Hematopoietic multipotent progenitor cell treated with erythropoietin and hydrocortisone succinate and interleukin-3 and kit ligand, for 6 days (in vitro differentiated cells): Measurements from ENCODE around the gene SLC4A8.
"Not testable (repeated sequence)": the region's sequence is repeated elsewhere in the genome, so short reads cannot be mapped to it uniquely, and the experiment has no call there.

Experiments
- DNase-seq: peaks from one replicate; pipeline ENCODE4 v3.0.0-alpha.2; 2015

The SLC4A8 gene

DNA sequence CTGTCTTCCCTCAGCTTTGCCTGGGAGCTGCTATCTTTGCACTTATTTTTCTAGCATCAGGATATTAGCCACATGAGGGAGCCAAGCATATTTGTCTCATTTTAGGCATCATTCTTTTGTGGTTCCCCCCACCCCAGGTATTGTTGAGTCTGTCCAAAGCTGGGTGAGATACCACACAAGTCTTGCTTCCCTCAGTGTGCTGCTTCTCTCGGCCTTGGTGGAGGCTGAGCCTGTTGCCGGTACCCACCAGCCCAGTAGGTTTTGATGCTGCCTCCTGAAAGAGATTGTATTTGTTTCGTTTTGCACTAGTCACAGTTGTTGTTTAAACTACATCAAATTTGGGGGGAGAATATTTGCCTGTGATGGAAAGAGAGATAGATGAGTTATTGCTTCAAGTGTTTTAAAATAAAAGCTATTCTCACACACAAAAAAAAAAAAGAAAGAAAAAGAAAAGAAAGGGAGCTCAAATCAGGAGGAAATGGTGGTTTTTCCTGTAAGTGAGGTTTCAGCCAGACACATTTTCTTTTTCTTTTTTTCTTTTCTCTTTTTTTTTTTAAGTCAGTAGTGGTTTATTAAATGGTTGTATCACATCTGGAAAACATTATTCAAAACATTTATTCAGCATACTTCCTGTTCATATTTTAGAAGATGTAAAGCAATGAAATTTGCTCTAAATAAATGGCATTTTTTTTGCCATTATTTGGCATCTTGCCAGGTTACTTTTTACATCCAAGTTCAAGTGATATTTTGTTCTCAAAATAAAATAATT, 58.5 kb downstream of the SLC4A8 start:
- no peak for DNase-seq

DNA sequence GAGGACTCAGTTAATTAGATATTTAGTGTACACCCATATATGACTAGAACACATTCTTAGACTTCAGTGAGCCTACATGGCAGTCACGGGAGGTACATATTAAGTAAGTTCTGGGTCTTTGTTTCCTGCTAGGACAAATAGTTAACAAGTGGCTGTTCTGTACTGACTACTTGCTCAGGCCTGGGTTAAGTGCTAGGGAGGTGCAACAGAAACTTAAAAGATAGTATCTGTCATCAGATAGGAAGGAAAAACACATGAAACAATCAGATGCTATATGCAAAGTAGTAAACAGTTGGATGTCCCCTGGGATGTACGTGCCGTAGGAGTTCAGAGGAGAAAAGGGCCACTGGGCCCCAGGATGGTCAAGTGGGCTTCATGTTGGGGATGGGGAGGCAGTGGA, 59.5 kb downstream of the SLC4A8 start:
- DNase-seq: no peak

DNA sequence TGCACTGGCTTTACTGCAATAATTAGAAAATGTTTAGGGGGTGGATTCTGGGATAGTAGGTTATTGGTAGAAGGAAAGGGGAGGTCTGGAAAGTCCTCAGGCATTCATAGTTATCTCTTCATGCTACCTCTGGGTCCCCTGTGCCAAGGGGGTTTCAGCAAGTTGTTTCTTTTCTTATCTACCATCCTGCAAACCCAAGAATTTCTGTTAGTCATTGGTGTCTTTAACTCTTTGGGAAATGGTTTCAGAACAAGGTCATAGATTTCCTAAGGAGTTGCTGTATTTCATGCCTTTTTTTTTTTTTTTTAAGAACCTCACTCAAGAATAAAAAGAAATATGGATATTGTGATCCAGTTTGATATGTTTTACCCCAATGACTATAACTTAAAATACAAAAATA, 63.6 kb downstream of the SLC4A8 start:
- DNase-seq: no peak

DNA sequence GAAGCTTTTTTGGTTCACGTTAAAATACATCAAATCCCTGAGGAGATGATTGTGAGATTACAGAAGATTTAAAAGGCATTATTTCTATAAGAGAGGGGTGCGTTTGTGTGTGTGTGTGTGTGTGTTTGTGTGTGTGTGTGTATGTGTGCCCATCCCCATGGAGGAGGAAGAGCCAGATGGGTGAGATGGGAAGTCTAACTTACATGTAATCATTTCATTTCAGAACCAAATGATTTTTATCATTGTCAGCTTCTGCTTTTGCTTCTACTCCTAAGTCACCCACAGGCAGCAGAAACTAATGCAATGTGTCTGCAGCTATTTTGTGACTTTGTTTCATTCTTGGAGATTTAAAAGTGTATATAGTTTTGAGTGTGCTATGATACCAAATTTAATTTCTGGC, 68.7 kb downstream of the SLC4A8 start:
- peak; percentile 45 for DNase-seq

DNA sequence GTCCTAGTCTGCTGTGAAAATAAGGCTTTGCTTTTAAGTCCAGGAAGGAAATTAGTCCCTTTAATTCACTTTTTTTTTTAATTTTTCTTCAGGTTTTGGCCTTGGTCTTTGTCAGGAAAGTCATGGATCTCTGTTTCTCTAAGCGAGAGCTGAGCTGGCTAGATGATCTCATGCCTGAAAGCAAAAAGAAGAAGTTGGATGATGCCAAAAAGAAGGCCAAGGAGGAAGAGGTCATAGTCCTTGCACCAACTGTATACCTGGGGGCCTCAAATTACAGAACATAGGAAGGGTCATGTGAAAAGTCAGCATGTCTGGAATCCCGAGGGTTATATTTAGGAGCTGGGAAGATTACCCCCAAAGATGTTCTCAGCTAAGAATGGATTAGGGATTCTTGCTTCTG, 72.3 kb downstream of the SLC4A8 start:
- DNase-seq: no peak

DNA sequence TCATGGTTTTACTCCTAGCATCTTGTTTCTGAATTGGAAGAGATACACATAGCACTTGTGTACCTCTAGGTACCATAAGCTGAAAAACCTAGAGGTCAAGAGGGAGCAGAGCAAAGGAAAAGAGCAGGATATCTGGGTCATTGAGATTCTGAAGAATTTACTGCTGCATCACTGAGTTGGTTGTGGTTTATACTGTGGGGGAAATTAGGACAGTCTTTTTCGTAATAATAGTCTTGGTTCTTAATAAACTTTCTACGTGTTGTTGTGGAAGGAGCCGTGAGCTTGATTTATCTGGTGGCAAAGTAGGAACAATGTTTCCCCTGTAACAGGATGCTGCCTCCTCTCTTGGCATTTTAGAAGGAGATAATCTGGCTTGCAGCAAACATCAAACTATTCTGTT, 80.2 kb downstream of the SLC4A8 start:
- DNase-seq: no peak

DNA sequence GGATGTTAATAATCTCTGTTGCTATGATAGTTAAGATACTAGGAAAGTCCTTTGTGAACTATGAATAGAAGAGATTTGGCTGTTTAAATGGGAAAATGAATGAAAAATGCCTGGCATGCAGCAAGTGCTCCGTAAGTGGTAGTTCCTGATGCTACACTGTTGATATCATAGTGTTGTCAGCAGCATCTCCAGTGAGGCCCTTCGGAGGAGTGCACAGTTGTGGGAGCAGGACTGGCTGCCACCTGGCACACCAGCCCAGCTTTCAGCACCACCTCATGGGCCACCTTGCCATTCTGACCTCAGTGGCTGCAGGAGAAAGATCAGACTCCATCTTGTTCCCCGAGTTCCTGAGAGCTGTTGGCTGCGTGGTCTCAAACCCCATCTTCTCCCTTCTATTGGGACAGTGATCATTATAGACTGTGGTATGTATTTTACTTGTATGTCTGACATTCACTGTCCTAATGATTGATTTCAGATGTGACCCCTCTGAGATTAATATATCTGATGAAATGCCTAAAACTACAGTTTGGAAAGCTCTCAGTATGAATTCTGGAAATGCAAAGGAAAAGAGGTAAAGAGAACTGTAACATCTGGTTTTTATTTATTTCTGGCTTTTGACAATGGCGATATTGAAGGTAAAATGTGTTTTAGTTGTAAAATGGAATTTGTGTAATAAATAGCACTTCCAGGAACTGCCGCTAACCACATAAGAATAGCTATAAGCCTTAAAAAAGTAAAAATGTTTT, 80.9 kb downstream of the SLC4A8 start:
- DNase-seq: no peak

DNA sequence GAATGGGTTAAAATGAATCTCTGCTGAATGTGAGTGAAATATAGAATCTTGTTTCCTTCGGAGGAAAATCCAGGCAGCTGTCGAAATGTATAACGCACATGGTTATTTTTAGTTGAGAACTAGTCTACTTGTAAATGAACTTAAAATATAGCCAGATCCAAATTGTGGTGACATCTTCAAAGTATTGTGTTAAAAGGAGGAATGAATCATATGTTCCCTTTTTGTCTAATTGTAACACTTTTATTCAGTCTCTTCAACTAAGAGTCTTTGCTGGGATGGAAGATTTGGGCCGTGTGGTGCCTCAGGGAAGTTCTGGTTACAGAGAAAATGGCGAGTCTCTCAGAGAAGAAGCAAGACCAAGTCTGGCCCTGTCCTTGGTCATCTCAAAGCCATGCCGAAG, 82.5 kb downstream of the SLC4A8 start:
- no peak for DNase-seq

DNA sequence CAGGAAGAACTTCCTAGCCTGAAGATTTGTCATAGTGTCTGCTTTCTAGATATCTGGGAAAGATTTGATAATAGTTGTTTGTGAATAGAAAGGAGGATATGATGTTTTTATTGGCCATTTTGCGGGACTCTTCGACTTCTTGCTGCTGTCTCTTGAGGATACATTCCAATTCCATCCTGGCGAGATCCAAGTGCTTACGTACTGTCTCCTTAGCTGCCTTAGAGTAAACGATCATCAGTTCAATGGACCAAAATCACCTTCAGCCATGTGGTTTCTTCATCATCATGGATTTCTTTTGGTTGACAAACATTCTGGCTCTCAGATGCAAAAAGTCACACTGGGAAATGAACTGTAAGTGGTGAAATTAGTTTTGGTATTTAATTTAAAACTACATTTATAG, 83.7 kb downstream of the SLC4A8 start:
- DNase-seq: no peak

DNA sequence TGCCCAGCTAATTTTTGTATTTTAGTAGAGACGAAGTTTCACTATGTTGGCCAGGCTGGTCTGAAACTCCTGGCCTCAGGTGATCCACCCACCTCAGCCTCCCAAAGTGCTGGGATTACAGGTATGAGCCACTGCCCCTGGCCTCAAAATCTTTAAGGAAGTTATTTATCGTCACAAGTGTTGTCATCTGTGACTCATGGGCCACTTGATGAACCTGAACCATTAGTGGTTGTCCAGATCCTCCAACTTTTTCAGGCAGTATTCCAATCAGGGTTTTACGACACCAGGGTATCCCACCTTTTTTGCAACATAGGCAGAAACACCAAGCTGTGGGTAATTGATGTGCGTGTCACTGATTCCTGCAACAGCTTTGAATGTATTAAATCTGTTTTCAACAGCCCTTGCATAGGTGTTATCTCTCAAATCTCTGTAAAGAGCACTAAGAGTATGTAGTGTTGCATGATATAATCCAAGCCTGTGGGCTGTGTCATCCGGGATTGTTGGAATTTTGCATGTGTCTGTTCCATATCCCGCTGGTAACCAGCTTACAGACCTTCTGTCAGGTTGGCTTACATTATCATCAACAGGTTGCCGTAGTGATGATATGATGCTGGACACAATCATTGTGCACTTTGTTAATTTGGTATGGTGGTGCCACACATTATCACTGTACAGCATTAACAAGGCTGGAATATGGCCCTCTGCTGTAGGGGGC, 87.1 kb downstream of the SLC4A8 start:
- DNase-seq: no peak

DNA sequence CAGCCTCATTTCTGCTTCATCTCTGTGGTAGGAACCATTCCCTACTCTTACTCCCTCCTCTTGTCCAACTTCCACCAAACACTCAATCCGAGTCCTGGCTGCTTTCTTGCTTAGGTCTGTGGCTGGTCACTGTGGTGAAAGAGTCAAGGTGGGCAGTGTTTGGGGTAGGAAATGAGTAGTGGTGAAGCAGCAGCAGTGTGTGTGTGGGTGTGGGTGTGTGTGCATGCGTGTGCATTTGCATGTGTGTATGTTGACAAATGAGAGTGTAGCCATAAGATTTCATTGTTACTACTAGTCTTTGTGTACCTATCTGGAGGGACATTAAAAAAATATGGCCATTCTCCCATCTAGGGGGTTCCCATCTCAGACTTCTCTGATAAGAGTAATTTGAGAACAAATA, 87.8 kb downstream of the SLC4A8 start:
- DNase-seq: no peak

DNA sequence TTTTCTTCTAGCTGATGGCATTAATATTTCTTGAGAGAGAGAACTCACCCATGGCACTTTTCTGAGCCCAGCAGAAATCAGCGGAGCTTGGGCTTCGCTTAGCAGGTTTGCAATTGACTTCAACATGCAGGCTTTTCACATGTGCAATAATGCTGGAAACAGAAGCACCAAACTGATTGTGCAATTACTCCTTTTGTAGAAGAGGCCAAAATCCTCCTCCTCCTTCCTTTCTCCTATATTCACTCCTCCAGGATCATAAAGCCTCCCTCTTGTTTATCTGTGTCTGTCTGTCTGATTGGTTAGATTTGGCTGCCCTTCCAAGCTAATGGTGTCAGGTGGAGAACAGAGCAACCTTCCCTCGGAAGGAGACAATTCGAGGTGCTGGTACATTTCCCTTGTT, 90.4 kb downstream of the SLC4A8 start:
- DNase-seq: not testable (repeated sequence)

DNA sequence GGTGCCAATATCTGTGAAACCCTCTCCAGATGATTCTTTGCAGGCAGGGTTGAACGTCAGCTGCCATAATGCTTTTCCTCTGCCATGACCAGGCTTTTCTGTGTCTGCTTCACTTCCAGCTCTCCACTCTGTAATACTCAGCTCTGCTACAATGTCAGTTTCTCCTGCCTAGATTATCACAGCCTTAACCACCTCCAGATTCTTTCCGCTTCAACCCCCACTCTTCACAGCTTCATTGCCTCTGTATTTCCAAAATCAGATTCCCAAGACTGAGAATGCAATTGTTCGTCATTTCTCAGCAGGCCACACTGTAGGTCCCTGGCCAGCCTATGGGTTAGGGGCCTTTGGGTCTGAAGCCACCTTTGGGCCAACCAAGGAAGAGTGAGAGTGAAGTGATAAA, 92.7 kb downstream of the SLC4A8 start:
- DNase-seq: no peak

DNA sequence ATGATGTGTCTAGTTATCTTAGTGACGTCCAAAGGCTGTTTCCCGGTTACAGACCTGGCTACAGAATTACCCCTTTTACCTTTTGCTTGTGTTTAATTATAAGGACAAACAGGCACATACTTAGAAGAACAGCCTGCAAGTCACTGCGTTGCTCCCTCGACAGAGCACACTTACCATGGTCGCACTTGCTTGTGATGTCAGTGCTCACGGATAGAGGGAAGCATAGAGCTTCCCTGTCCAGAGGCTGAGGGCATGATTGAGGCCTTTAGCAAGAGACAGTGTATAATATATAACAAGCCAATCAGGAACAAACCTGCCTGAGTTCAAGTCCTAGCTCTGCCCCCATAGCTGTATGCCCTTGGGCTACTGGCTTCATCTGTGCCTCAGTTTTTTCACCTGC, 93.2 kb downstream of the SLC4A8 start:
- DNase-seq: no peak

DNA sequence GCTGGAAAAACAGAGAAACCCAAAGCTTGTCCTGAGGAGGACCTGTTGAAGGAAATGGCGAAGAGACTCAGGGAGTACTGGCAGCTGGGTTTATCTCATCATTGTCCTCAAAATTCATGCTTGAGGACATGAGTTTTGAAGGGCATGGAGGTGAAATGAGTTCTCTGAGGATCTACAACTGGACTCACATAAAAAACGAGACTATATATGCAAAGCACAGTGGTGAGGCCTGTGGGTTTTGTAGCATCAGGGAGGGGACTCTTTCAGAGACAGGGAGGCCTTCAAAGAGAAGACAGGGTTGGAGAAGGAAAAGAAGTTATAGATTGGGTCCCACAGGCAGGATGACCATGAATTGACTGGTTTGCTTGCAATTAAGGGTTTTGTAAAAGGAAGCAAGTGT, 95.1 kb downstream of the SLC4A8 start:
- DNase-seq: no peak

DNA sequence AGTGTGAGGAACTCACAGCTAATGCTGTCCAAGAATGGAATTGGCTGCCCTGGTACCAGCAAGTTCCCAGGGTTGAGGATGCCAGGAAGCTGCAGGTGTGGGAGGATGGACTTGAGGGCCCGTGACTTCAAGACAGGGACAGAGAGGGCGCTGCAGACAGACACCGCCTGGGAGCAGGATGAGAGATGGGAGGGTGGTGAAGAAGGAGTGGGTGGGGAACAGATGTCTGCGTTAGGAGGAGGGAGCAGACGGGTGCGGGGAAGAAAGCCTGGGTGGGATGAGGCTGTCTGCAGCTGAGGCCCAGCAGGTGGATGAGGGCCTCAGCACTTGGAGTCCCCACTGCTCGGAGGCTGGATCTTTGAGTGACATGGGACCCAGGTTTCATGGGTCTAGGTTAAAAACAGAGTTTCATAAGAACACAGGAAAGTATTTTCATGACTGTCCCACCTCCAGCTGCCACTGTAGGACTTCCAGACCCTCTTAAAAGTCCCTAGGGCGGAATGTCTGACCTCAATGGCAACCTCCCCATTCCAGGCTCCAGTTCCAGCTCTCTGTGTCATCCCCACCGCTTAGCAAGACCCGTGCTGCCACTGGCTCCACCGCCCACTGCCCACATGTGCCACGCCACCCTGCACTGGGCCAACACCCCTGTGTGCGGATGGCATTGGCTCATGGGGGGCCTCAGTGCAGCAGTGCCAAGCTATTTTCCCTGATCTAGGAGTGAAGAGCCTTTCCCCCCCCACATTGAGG, 96.1 kb downstream of the SLC4A8 start:
- no peak for DNase-seq

DNA sequence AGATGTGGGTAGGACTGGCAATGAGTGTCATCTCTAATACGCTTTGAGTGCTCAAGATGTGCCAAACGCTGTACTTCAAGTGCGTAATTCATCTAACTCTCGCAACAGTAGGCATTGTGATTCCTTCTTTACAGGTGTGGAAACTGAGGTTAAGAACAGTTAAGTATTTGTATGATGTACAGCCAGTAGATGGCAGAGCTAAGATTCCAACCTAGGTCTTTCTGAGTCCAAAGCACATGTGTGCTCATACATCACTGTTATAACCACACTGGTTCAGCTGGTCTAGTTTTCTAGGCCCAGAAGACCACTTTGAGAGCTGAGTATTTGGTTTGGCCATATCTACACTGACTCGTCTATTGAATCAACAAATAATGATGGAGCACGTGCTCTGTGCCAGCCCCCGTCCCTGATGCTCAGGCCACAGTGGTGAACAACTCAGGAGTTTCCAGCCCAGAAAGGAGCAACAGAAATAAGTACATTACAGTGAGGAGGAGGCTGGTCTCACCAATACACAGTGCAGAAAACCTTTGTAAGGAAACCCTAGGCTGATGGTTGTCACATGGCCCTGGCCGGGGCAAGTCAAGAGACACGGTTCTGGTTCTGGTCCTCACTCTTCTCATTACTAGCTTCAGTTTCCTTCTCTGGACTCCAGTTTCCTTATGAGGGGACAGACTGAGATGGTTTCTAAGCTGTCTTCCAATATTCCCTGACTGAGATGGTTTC, 97.1 kb downstream of the SLC4A8 start:
- DNase-seq: peak; percentile 38

DNA sequence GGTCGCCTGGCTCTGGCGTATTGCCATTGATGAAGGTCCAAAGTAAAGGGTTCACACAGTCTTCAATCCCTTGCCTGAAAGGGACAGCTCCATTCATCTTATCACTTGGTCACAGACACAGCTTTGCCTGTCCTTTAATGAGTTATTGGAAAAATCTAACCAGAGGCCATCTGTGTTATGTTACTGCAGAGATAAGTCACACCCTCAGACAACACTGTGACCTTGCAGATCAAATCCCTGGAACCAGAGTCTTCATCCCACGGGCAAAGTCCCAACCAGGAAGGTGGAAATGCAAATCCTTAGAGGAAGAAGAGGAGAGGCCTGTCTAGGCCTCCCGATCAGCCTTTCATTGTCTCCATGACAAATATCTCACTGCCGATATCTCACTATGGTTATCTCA, 98.1 kb downstream of the SLC4A8 start:
- DNase-seq: peak; percentile 85

DNA sequence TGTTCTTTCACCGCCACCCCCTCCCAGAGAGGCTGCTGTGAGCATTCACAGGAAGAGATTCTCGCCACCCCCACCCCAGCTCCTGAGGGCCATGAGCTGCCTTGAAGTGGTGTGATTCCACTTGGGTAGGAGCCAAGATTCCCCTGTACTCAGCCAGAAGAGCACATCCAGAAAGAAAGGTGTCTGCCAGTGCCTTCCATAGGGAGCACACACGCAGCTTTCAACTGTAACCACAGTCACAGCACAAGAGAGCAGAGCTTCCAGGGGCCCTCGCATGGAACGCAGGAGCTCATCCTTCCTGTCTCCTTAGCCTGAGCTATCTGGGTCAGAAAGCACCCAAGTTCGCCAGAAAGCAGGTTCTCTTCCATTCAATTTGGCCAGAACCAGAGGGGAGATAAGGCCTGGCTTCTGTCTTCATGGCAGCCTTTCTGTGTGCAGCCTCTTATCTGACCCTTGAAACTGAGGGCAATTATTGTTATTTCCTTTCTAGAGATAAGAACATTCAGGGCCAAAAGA, 99.8 kb downstream of the SLC4A8 start:
- DNase-seq: peak; percentile 67

DNA sequence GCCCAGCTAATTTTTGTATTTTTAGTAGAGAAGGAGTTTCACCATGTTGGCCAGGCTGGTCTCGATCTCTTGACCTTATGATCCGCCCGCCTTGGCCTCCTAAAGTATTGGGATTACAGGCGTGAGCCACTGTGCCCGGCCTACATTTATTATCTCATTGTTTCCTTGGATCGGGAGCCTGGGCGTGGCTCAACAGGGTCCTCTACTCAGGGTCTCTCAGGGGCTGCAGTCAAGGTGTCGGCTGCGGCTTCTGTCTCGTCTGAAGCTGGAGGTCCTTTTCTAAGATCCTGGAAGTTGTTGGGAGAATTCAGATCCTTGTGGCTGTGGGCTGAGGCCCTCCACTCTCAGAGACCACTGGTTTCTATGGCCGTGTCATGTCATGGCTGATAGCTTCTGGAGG, 100.9 kb downstream of the SLC4A8 start:
- no peak for DNase-seq

DNA sequence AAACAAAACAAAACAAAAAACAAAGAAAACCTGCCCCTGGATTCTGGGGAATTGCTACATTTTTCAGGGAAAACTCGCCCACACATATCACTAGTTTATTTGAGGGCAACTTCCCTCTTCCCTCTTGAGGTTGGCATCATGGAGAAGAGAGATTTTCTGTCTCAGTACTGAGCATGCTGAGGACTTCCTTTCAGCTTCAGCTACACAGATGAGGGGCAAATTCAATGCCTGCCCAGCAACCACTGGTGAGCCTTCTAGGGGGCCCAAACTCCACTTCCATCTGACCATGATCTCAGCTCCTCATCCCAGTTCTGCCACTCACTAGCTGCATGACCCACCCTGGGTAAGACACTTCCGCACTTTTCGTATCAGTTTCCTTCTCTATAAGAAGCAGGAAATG, 103.3 kb downstream of the SLC4A8 start:
- no peak for DNase-seq
